MCF 10A (cell line): ENCODE results near the gene ADGRD2. TPM values are rescaled to one million over a fixed set of nuclear protein-coding genes. Genes with fewer than 3 reads are reported as not detected.

Experiments
- BruUV-seq: library from RNA; stranded (reverse); fragments of 400-500 nt; replicated peaks from 2 replicates; lab custom pipeline; 2021; lab: Mats Ljungman, UMichigan
- CTCF ChIA-PET: fragments of 300-600 bp; sonication (Branson Sonifier 250); formaldehyde crosslinking; extraction: SDS; loops from one replicate; lab custom pipeline; 2021; ENCODE audit warnings: antibody characterized with exemption, inconsistent platforms; lab: Yijun Ruan, JAX
- POLR2A ChIA-PET: fragments of 300-600, 350-650 bp; sonication (Branson Sonifier 250); formaldehyde crosslinking; extraction: SDS; loops from one replicate; lab custom pipeline; 2020; ENCODE audit warnings: antibody characterized with exemption, inconsistent platforms; lab: Yijun Ruan, JAX
- DNase-seq: peaks from one replicate; pipeline ENCODE4 v3.0.0-alpha.2; 2018; ENCODE audit not compliant: unreplicated experiment
- H3K27ac Mint-ChIP-seq: one replicate; pipeline ENCODE4 v1.8.0; 2022; ENCODE audit warnings: mild to moderate bottlenecking, low read depth, mixed read lengths; ENCODE audit not compliant: unreplicated experiment
- H3K27me3 Mint-ChIP-seq: one replicate; pipeline ENCODE4 v1.8.0; 2022; ENCODE audit warnings: mixed read lengths; ENCODE audit not compliant: insufficient read depth, unreplicated experiment
- H3K36me3 Mint-ChIP-seq: one replicate; pipeline ENCODE4 v1.8.0; 2022; ENCODE audit warnings: mild to moderate bottlenecking, moderate library complexity, mixed read lengths; ENCODE audit not compliant: insufficient read depth, unreplicated experiment
- H3K4me1 Mint-ChIP-seq: one replicate; pipeline ENCODE4 v1.8.0; 2022; ENCODE audit warnings: mixed read lengths; ENCODE audit not compliant: insufficient read depth, unreplicated experiment
- H3K4me3 Mint-ChIP-seq: one replicate; pipeline ENCODE4 v1.8.0; 2022; ENCODE audit warnings: mild to moderate bottlenecking, moderate library complexity, mixed read lengths; ENCODE audit not compliant: unreplicated experiment
- H3K9me3 Mint-ChIP-seq: one replicate; pipeline ENCODE4 v1.8.0; 2022; ENCODE audit warnings: mixed read lengths; ENCODE audit not compliant: unreplicated experiment
- CTCF ChIP-seq: fragments of 200-600 bp; IDR thresholded peaks from one replicate; pipeline ENCODE4 v1.8.0; 2022; ENCODE audit warnings: antibody characterized with exemption, mild to moderate bottlenecking; ENCODE audit not compliant: unreplicated experiment
- intact Hi-C: fragments of 100-400 bp; cut with micrococcal nuclease; formaldehyde crosslinking; loops from 2 replicates; pipeline ENCODE4 v1.14.1; 2022
- total RNA-seq: library from RNA; stranded (reverse); gene quantifications from 2 replicates; pipeline ENCODE4 v1.2.3, GENCODE V29; 2022

Gene ADGRD2
- total RNA-seq, 1 experiment from 2014 or later = not detected

GRCh38 chr9:124501771-124502320 is 51.6 kb downstream of the ADGRD2 start:
- Mint-ChIP-seq H3K4me1 (peaks cover 6% of the 10 kb centered on the region), H3K27me3 (peaks cover 46% of the 10 kb centered on the region), H3K9me3 (no peaks in the 10 kb centered on the region), H3K4me3 (no peak overlapping the region), H3K27ac (no peak overlapping the region), H3K36me3 (no peaks in the 10 kb centered on the region)
- ChIA-PET CTCF (interaction anchor here (0.7 to 1.1 kb wide), 2 partner anchors 35 to 365 kb away, joined by 3 read pairs; no protein-coding TSS in a partner anchor), POLR2A (interaction anchor here (0.6 kb wide), 1 partner anchor 19 kb away, joined by 3 read pairs; no protein-coding TSS in a partner anchor)
- BruUV-seq = no TSS peak
- no peak for DNase-seq
- no peak for TF ChIP-seq CTCF
- intact Hi-C loops = no loop called here

GRCh38 chr9:124502711-124503702 is 52.8 kb downstream of the ADGRD2 start:
- CTCF ChIA-PET = interaction anchor here (0.5 to 0.6 kb wide), 2 partner anchors 41 to 898 kb away, joined by 3 read pairs; no protein-coding TSS in a partner anchor
- Mint-ChIP-seq H3K27me3 (peaks cover 36% of the 10 kb centered on the region), H3K36me3 (no peaks in the 10 kb centered on the region), H3K4me3 (no peak overlapping the region), H3K4me1 (peaks cover 6% of the 10 kb centered on the region), H3K9me3 (no peaks in the 10 kb centered on the region), H3K27ac (no peak overlapping the region)
- no TSS peak for BruUV-seq
- no peak for DNase-seq
- TF ChIP-seq CTCF = no peak
- POLR2A ChIA-PET = no interaction called here
- intact Hi-C loops = no loop called here

GRCh38 chr9:124503713-124504529 is 53.7 kb downstream of the ADGRD2 start:
- no peaks in the 10 kb centered on the region for H3K9me3 Mint-ChIP-seq
- H3K27ac Mint-ChIP-seq = no peak overlapping the region
- intact Hi-C loops = no loop called here
- peak overlapping the region; percentile 49 for H3K4me3 Mint-ChIP-seq
- peaks cover 6% of the 10 kb centered on the region for H3K4me1 Mint-ChIP-seq
- DNase-seq = no peak
- H3K36me3 Mint-ChIP-seq = no peaks in the 10 kb centered on the region
- ChIA-PET POLR2A (interaction anchor here (0.7 kb wide), 1 partner anchor 149 kb away, joined by 3 read pairs; no protein-coding TSS in a partner anchor), CTCF (interaction anchor here (0.5 to 0.6 kb wide), 2 partner anchors 42 to 897 kb away, joined by 3 read pairs; no protein-coding TSS in a partner anchor)
- BruUV-seq = no TSS peak
- peaks cover 34% of the 10 kb centered on the region for H3K27me3 Mint-ChIP-seq
- no peak for TF ChIP-seq CTCF
